Endothelial cell of umbilical vein (primary cell): ENCODE measurements around the gene KRTAP5-2.

Source experiments
- EZH2 ChIP-seq: IDR thresholded peaks from 2 replicates; pipeline ENCODE4 v1.6.1; 2012; ENCODE audit warnings: borderline replicate concordance, low read depth, mild to moderate bottlenecking, moderate library complexity, low read length, inconsistent platforms; ENCODE audit not compliant: severe bottlenecking
- JUN ChIP-seq: IDR thresholded peaks from 2 replicates; pipeline ENCODE4 v1.6.1; 2011; ENCODE audit warnings: borderline replicate concordance, low read depth; ENCODE audit not compliant: insufficient read length, insufficient read depth
- MYC ChIP-seq: IDR thresholded peaks from one replicate; pipeline ENCODE4 v1.6.1; 2011; ENCODE audit warnings: mild to moderate bottlenecking, low read depth, low read length
- POLR2A ChIP-seq: IDR thresholded peaks from 2 replicates; pipeline ENCODE4 v1.6.1; 2012; ENCODE audit warnings: low read depth, mild to moderate bottlenecking, control low read depth, low read length
- TF ChIP-seq, protein P1 (sequence below), 2 donors: IDR thresholded peaks; 1 replicate in 1 of 2; 2 replicates in 1 of 2; pipeline ENCODE4 v1.5.1; 2011; ENCODE audit warnings: low read length in 2 of 2, mild to moderate bottlenecking in 2 of 2, moderate library complexity in 2 of 2, control low read depth in 1 of 2, inconsistent platforms in 1 of 2, low read depth in 1 of 2; ENCODE audit not compliant: insufficient read depth in 1 of 2; ENCODE audit errors: extremely low read depth in 1 of 2
- TF ChIP-seq, protein P2 (sequence below): IDR thresholded peaks from 2 replicates; pipeline ENCODE4 v1.6.1; 2011; ENCODE audit not compliant: insufficient read depth, insufficient read length

DNA sequence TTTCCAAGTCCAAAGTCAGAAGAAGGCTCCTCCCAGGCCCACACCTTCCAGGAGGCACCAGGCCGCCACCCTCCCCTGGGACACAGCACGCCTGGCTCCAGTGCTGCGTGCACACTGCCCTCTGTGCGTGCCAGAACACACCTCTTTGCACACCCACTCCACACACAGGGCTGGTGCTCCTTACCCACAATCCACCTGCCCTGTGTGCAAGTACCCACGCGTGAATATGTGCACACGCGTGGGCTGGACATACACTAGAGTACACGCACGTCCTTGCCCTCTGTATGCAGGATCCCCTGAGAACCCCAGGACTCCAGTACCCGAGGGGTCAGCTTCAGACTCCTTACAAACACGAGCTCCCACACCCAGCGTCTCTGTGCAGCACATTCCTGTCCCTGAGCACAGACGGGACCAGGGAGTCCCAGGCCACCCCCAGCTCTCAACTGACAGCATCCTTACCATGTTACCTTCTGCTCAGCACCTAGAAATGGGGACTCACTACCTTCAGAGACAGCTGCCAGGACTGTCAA, 28.8 kb downstream of the KRTAP5-2 start:
- TF ChIP-seq EZH2 (no peak), MYC (no peak), POLR2A (no peak), JUN (no peak)
- TF ChIP-seq, protein P1, sequence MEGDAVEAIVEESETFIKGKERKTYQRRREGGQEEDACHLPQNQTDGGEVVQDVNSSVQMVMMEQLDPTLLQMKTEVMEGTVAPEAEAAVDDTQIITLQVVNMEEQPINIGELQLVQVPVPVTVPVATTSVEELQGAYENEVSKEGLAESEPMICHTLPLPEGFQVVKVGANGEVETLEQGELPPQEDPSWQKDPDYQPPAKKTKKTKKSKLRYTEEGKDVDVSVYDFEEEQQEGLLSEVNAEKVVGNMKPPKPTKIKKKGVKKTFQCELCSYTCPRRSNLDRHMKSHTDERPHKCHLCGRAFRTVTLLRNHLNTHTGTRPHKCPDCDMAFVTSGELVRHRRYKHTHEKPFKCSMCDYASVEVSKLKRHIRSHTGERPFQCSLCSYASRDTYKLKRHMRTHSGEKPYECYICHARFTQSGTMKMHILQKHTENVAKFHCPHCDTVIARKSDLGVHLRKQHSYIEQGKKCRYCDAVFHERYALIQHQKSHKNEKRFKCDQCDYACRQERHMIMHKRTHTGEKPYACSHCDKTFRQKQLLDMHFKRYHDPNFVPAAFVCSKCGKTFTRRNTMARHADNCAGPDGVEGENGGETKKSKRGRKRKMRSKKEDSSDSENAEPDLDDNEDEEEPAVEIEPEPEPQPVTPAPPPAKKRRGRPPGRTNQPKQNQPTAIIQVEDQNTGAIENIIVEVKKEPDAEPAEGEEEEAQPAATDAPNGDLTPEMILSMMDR (IDR thresholded peaks at IDR 0.05; ENCODE audit: extremely low read depth in 1 of 2, insufficient read depth in 1 of 2, low read depth in 1 of 2, low read length in 2 of 2): no peak
- TF ChIP-seq, protein P2, sequence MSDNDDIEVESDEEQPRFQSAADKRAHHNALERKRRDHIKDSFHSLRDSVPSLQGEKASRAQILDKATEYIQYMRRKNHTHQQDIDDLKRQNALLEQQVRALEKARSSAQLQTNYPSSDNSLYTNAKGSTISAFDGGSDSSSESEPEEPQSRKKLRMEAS: no peak
